ENCODE results near the gene MYO9A.

- TF ChIP-seq, protein P1, sequence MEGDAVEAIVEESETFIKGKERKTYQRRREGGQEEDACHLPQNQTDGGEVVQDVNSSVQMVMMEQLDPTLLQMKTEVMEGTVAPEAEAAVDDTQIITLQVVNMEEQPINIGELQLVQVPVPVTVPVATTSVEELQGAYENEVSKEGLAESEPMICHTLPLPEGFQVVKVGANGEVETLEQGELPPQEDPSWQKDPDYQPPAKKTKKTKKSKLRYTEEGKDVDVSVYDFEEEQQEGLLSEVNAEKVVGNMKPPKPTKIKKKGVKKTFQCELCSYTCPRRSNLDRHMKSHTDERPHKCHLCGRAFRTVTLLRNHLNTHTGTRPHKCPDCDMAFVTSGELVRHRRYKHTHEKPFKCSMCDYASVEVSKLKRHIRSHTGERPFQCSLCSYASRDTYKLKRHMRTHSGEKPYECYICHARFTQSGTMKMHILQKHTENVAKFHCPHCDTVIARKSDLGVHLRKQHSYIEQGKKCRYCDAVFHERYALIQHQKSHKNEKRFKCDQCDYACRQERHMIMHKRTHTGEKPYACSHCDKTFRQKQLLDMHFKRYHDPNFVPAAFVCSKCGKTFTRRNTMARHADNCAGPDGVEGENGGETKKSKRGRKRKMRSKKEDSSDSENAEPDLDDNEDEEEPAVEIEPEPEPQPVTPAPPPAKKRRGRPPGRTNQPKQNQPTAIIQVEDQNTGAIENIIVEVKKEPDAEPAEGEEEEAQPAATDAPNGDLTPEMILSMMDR (IDR thresholded peaks at IDR 0.05) = no peak
- no peak for TF ChIP-seq POLR2A (IDR thresholded peaks at IDR 0.05)
Observed at GRCh38 chr15:72163719-72164118, 45.8 kb upstream of the MYO9A start.
